Spleen (tissue), 11 donors: ENCODE measurements around the gene UQCRQ. TPM values are rescaled to one million over a fixed set of nuclear protein-coding genes. Genes with fewer than 3 reads are reported as not detected.

Experiments used
- DNase-seq: peaks from one replicate; pipeline ENCODE4 v3.0.0-alpha.2; 2020
- H3K27ac ChIP-seq, 8 donors: fragments of 200-600 bp; sonication (generic) in 7 of 8; 1 replicate in 4 of 8; 2 replicates in 4 of 8; pipeline versions ENCODE4 v1.5.0 to v1.8.0; 2016 to 2021; ENCODE audit warnings: inconsistent platforms in 4 of 8, mild to moderate bottlenecking in 4 of 8, moderate library complexity in 1 of 8
- H3K27me3 ChIP-seq, 7 donors: fragments of 200-600 bp; sonication (generic) in 6 of 7; replicated peaks in 1 of 7; 1 replicate in 4 of 7; 2 replicates in 3 of 7; pipeline versions ENCODE4 v1.5.0 to v1.8.0; 2016 to 2021; ENCODE audit warnings: inconsistent platforms in 3 of 7, mild to moderate bottlenecking in 1 of 7
- H3K36me3 ChIP-seq, 6 donors: fragments of 200-600 bp; sonication (generic) in 5 of 6; 1 replicate in 4 of 6; 2 replicates in 2 of 6; pipeline versions ENCODE4 v1.5.0 to v1.8.0; 2016 to 2021; ENCODE audit warnings: inconsistent platforms in 2 of 6
- H3K4me1 ChIP-seq, 6 donors: fragments of 200-600 bp; sonication (generic) in 5 of 6; 1 replicate in 3 of 6; 2 replicates in 3 of 6; pipeline versions ENCODE4 v1.5.0 to v1.8.0; 2016 to 2021; ENCODE audit warnings: inconsistent platforms in 3 of 6
- H3K4me3 ChIP-seq, 8 donors: fragments of 200-600 bp; sonication (generic) in 7 of 8; 1 replicate in 4 of 8; 2 replicates in 4 of 8; pipeline versions ENCODE4 v1.5.0 to v1.8.0; 2016 to 2021; ENCODE audit warnings: inconsistent platforms in 4 of 8, mild to moderate bottlenecking in 4 of 8, moderate library complexity in 2 of 8
- H3K9me3 ChIP-seq, 8 donors: fragments of 200-600 bp; sonication (generic) in 7 of 8; 1 replicate in 4 of 8; 2 replicates in 4 of 8; pipeline versions ENCODE4 v1.5.0 to v1.8.0; 2016 to 2021; ENCODE audit warnings: inconsistent platforms in 4 of 8
- POLR2A ChIP-seq, 3 donors: fragments of 450-650 bp; IDR thresholded peaks; one replicate each; pipeline ENCODE4 v1.5.1; 2017; ENCODE audit warnings: antibody characterized with exemption in 3 of 3, mild to moderate bottlenecking in 1 of 3
- POLR2AphosphoS5 ChIP-seq, 3 donors: sonication (generic); formaldehyde crosslinking; IDR thresholded peaks; one replicate each; pipeline ENCODE4 v1.5.1; 2017; ENCODE audit warnings: antibody characterized with exemption in 3 of 3
- WGBS, 5 donors: extraction: QIAGEN DNeasy Blood & Tissue Kit in 3 of 5; methylation state at CpG; one replicate each; pipeline versions ENCODE4 v1.1.5 to v1.1.7; 2013 to 2018; 5-methylcytosine and 5-hydroxymethylcytosine counted together
- intact Hi-C: fragments of 100-400 bp; cut with DNase I; formaldehyde crosslinking; loops from one replicate; pipeline ENCODE4 v1.15.0; 2023; ENCODE audit warnings: low total_unique reads
- polyA plus RNA-seq, 3 donors: library from polyadenylated mRNA; stranded (reverse); fragments of 200-250 nt; gene quantifications; one replicate each; pipeline ENCODE4 v1.2.1, GENCODE V29; 2013
- small RNA-seq, 4 donors: library from RNA; depleted of rRNA; stranded (forward); fragments of <200 nt; gene quantifications; one replicate each; pipeline ENCODE3, GENCODE V24; 2016
- total RNA-seq, 7 donors: library from RNA; depleted of rRNA in 3 of 7; stranded (reverse); fragments of >200 nt in 3 of 7; fragmentation: NEBNext Ultra II Directional in 4 of 7; extraction: Animal tissue kit (Norgen Biotek cat#: 25700) in 4 of 7; gene quantifications; one replicate each; pipeline versions ENCODE4 v1.1.0 to v1.2.1, GENCODE V29; 2016 to 2021
- TF ChIP-seq, protein P1 (sequence below), 11 experiments: fragments of 200-600 bp in 7 of 11; fragments of 450-650 bp in 4 of 11; sonication (generic) in 4 of 11; IDR thresholded peaks in 8 of 11; conservative IDR thresholded peaks in 3 of 11; 1 replicate in 7 of 11; 2 replicates in 4 of 11; pipeline versions ENCODE4 v1.4.0 to v1.8.0; 2016 to 2021; ENCODE audit warnings: antibody characterized with exemption in 11 of 11, inconsistent platforms in 4 of 11, mild to moderate bottlenecking in 1 of 11
- donor health status: healthy with polysubstance abuse.
- donor health status: DM: no; HTN: no; CAD: no; lungs with moderate emphysema.
- donor health status: DM: no; HTN: no; CAD: no.
- donor health status: Bipolar disorder and iron deficiency.
- donor health status: healthy.
- donor health status: DM: no; HTN: no; CAD: no.
- donor health status: DM: yes; HTN: yes; CAD: no.

The UQCRQ gene
- total and polyA plus RNA-seq, 10 donors = 59.6 to 266 (median 164) TPM

- no peak for DNase-seq
- H3K27me3 ChIP-seq = no peaks in the 10 kb centered on the region
- H3K36me3 ChIP-seq = peaks cover 0 to 68% (median 17%) of the 10 kb centered on the region in 6 donors
- no peak overlapping the region for H3K27ac ChIP-seq
- TF ChIP-seq, protein P1, sequence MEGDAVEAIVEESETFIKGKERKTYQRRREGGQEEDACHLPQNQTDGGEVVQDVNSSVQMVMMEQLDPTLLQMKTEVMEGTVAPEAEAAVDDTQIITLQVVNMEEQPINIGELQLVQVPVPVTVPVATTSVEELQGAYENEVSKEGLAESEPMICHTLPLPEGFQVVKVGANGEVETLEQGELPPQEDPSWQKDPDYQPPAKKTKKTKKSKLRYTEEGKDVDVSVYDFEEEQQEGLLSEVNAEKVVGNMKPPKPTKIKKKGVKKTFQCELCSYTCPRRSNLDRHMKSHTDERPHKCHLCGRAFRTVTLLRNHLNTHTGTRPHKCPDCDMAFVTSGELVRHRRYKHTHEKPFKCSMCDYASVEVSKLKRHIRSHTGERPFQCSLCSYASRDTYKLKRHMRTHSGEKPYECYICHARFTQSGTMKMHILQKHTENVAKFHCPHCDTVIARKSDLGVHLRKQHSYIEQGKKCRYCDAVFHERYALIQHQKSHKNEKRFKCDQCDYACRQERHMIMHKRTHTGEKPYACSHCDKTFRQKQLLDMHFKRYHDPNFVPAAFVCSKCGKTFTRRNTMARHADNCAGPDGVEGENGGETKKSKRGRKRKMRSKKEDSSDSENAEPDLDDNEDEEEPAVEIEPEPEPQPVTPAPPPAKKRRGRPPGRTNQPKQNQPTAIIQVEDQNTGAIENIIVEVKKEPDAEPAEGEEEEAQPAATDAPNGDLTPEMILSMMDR (IDR thresholded peaks at IDR 0.05 in 8 of 11, conservative IDR thresholded peaks at IDR 0.05 in 3 of 11) = no peak
- no peak for TF ChIP-seq POLR2AphosphoS5 (IDR thresholded peaks at IDR 0.05)
- no peak for TF ChIP-seq POLR2A (IDR thresholded peaks at IDR 0.05)
- no peaks in the 10 kb centered on the region for H3K9me3 ChIP-seq
- peaks cover 0 to 12% (median 0%) of the 10 kb centered on the region in 6 donors for H3K4me1 ChIP-seq
- no peak overlapping the region for H3K4me3 ChIP-seq
- intact Hi-C loops = no loop called here
- 97 to 100% (median 98%) methylated on average over 2 of the region's 2 CpGs for WGBS, 5 donors
These were observed 40.7 kb downstream of the UQCRQ start for GRCh38 chr5:132907161-132907560.

- DNase-seq = no peak
- 93 to 100% (median 95%) methylated on average over 1 of the region's 1 CpG for WGBS, 5 donors
- intact Hi-C loops = no loop called here
These were observed 43.3 kb downstream of the UQCRQ start for GRCh38 chr5:132909702-132910101.

GRCh38 chr5:132915681-132916080, 49.2 kb downstream of the UQCRQ start:
- no peaks in the 10 kb centered on the region for H3K27me3 ChIP-seq
- no peaks in the 10 kb centered on the region for H3K9me3 ChIP-seq
- no peak overlapping the region for H3K4me3 ChIP-seq
- DNase-seq = no peak
- WGBS, 5 donors = 67 to 82% (median 73%) methylated on average over 5 of the region's 5 CpGs
- peaks cover 0 to 98% (median 37%) of the 10 kb centered on the region in 6 donors for H3K36me3 ChIP-seq
- peaks cover 0 to 14% (median 2%) of the 10 kb centered on the region in 6 donors for H3K4me1 ChIP-seq
- intact Hi-C loops = no loop called here
- TF ChIP-seq POLR2A (IDR thresholded peaks at IDR 0.05) (no peak), POLR2AphosphoS5 (IDR thresholded peaks at IDR 0.05) (no peak)
- TF ChIP-seq, protein P1 (IDR thresholded peaks at IDR 0.05 in 8 of 11, conservative IDR thresholded peaks at IDR 0.05 in 3 of 11) = no peak
- no peak overlapping the region for H3K27ac ChIP-seq

More at GRCh38 chr5:132909702-132910101, 43.3 kb downstream of the UQCRQ start:
- Histone ChIP-seq H3K9me3 (no peaks in the 10 kb centered on the region), H3K27me3 (no peaks in the 10 kb centered on the region), H3K4me1 (peaks cover 0 to 12% (median 0%) of the 10 kb centered on the region in 6 donors), H3K4me3 (no peak overlapping the region), H3K36me3 (peaks cover 0 to 68% (median 23%) of the 10 kb centered on the region in 6 donors), H3K27ac (no peak overlapping the region)
- TF ChIP-seq POLR2AphosphoS5 (IDR thresholded peaks at IDR 0.05) = no peak
- no peak for TF ChIP-seq POLR2A (IDR thresholded peaks at IDR 0.05)
- TF ChIP-seq, protein P1 (IDR thresholded peaks at IDR 0.05 in 8 of 11, conservative IDR thresholded peaks at IDR 0.05 in 3 of 11) = no peak

DNA sequence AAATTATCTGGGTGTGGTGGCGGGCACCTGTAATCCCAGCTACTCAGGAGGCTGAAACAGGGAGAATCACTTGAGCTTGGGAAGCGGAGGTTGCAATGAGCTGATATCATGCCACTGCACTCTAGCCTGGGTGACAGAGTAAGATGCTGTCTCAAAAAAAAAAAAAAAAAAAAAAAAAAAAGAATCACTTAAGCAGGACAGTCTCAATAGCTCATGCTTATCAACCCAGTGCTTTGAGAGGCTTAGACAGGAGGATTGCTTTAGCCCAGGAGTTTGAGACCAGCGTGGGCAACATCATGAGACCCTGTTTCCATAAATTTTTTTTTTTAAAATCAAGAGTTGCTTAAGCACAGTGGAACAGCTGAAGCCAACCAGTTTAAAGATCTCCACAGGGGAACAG, 49.6 kb downstream of the UQCRQ start:
- TF ChIP-seq POLR2AphosphoS5 (IDR thresholded peaks at IDR 0.05) (no peak), POLR2A (IDR thresholded peaks at IDR 0.05) (no peak)
- TF ChIP-seq, protein P1 (IDR thresholded peaks at IDR 0.05 in 8 of 11, conservative IDR thresholded peaks at IDR 0.05 in 3 of 11) = no peak
- intact Hi-C loops = no loop called here
- H3K36me3 ChIP-seq = peaks cover 0 to 98% (median 37%) of the 10 kb centered on the region in 6 donors
- H3K4me1 ChIP-seq = peaks cover 0 to 14% (median 2%) of the 10 kb centered on the region in 6 donors
- DNase-seq = no peak
- H3K27me3 ChIP-seq = no peaks in the 10 kb centered on the region
- no peaks in the 10 kb centered on the region for H3K9me3 ChIP-seq
- 95 to 98% (median 97%) methylated on average over 3 of the region's 3 CpGs for WGBS, 5 donors
- no peak overlapping the region for H3K27ac ChIP-seq
- H3K4me3 ChIP-seq = no peak overlapping the region

Small RNA genes lying within 50 kb of the gene (small RNA-seq; reads per million reads assigned to genes)
- gene RNA5SP192 = 0 reads per million in 4 donors

Other genes starting within 250 kb of the UQCRQ start
- gene IL13, start 208.5 kb upstream of the UQCRQ start, total RNA-seq = not detected
- under 1 TPM in 2 of 3 donors, not detected in 1; 0.06 to 0.07 TPM for gene IL13, start 208.5 kb upstream of the UQCRQ start, polyA plus RNA-seq
- not detected for gene IL4, start 192.7 kb upstream of the UQCRQ start, total RNA-seq
- gene IL4, start 192.7 kb upstream of the UQCRQ start, polyA plus RNA-seq = not detected
- 10 to 100 TPM in 1 of 7 donors, 1 to 10 TPM in 6; 4.5 to 10.7 (median 7.9) TPM for gene KIF3A, start 129.1 kb upstream of the UQCRQ start, total RNA-seq
- 1 to 10 TPM; 1.3 to 2.4 (median 2.1) TPM for gene KIF3A, start 129.1 kb upstream of the UQCRQ start, polyA plus RNA-seq
- 1 to 10 TPM in 5 of 7 donors, under 1 TPM in 2; 0.19 to 5.2 (median 1.1) TPM for gene CCNI2, start 119.2 kb upstream of the UQCRQ start, total RNA-seq
- under 1 TPM; 0.32 to 0.91 (median 0.36) TPM for gene CCNI2, start 119.2 kb upstream of the UQCRQ start, polyA plus RNA-seq
- gene SEPTIN8, start 89.4 kb upstream of the UQCRQ start, total RNA-seq = 10 to 100 TPM; 11.5 to 29.8 (median 19.8) TPM
- 10 to 100 TPM in 1 of 3 donors, 1 to 10 TPM in 2; 6.1 to 13.3 (median 7.5) TPM for gene SEPTIN8, start 89.4 kb upstream of the UQCRQ start, polyA plus RNA-seq
- not detected for gene SOWAHA, start 53.3 kb upstream of the UQCRQ start, total RNA-seq
- under 1 TPM; 0.03 to 0.56 (median 0.24) TPM for gene SOWAHA, start 53.3 kb upstream of the UQCRQ start, polyA plus RNA-seq
- gene SHROOM1, start 36.0 kb upstream of the UQCRQ start, total RNA-seq = 10 to 100 TPM in 2 of 7 donors, 1 to 10 TPM in 5; 1.8 to 26.1 (median 4.0) TPM
- gene SHROOM1, start 36.0 kb upstream of the UQCRQ start, polyA plus RNA-seq = 1 to 10 TPM; 1.1 to 2.8 (median 1.4) TPM
- under 1 TPM in 4 of 7 donors, not detected in 3; 0.17 to 0.40 (median 0.34) TPM for gene GDF9, start 173 bp upstream of the UQCRQ start, total RNA-seq
- under 1 TPM; 0.29 to 0.59 (median 0.56) TPM for gene GDF9, start 173 bp upstream of the UQCRQ start, polyA plus RNA-seq
- 1 to 10 TPM; 1.9 to 6.1 (median 2.3) TPM for gene LEAP2, start 7.0 kb downstream of the UQCRQ start, total RNA-seq
- gene LEAP2, start 7.0 kb downstream of the UQCRQ start, polyA plus RNA-seq = 1 to 10 TPM; 2.1 to 3.3 (median 2.9) TPM
- 10 to 100 TPM; 60.5 to 84.3 (median 71.1) TPM for gene AFF4, start 97.0 kb downstream of the UQCRQ start, total RNA-seq
- gene AFF4, start 97.0 kb downstream of the UQCRQ start, polyA plus RNA-seq = 1 to 10 TPM; 5.1 to 8.0 (median 5.7) TPM
- gene ZCCHC10, start 159.9 kb downstream of the UQCRQ start, total RNA-seq = 10 to 100 TPM; 16.2 to 26.1 (median 17.1) TPM
- 10 to 100 TPM; 28.6 to 34.5 (median 34.2) TPM for gene ZCCHC10, start 159.9 kb downstream of the UQCRQ start, polyA plus RNA-seq
- gene HSPA4, start 185.4 kb downstream of the UQCRQ start, total RNA-seq = 10 to 100 TPM; 54.6 to 74.6 (median 62.7) TPM
- gene HSPA4, start 185.4 kb downstream of the UQCRQ start, polyA plus RNA-seq = 10 to 100 TPM; 38.0 to 63.7 (median 54.0) TPM